Caco-2 (cell line): ENCODE data around the gene ZXDC. TPM values are rescaled to one million over a fixed set of nuclear protein-coding genes. Genes with fewer than 3 reads are reported as not detected.

Experiments used
- BruUV-seq: library from RNA; stranded (reverse); fragments of 400-500 nt; replicated peaks from 2 replicates; lab custom pipeline; 2021; lab: Mats Ljungman, UMichigan
- CTCF ChIA-PET: fragments of 300-600 bp; sonication (Branson Sonifier 250); formaldehyde crosslinking; loops from one replicate; lab custom pipeline; 2022; ENCODE audit warnings: antibody characterized with exemption; lab: Charles Lee
- POLR2A ChIA-PET: fragments of 300-600 bp; sonication (Branson Sonifier 250); formaldehyde crosslinking; loops from one replicate; lab custom pipeline; 2022; ENCODE audit warnings: antibody characterized with exemption; lab: Charles Lee
- DNase-seq, 2 experiments: peaks; one replicate each; pipeline versions ENCODE4 v3.0.0 to v3.0.0-alpha.2; 2020 to 2022
- H3K27me3 ChIP-seq: replicated peaks from 2 replicates; pipeline ENCODE4 v1.6.0; 2011; ENCODE audit warnings: low read length; ENCODE audit not compliant: control insufficient read depth, insufficient read depth
- H3K36me3 ChIP-seq: 2 replicates; pipeline ENCODE4 v1.5.1; 2011; ENCODE audit warnings: low read length; ENCODE audit not compliant: control insufficient read depth, insufficient read depth
- H3K4me1 ChIP-seq: fragments of 250-450 bp; sonication (Bioruptor Pico); 2 replicates; pipeline ENCODE4 v1.5.1; 2020; ENCODE audit warnings: mild to moderate bottlenecking
- H3K4me3 ChIP-seq: 2 replicates; pipeline ENCODE4 v1.5.1; 2011; ENCODE audit warnings: low read depth, mild to moderate bottlenecking, control low read depth, low read length
- H3K9me3 ChIP-seq: fragments of 250-450 bp; sonication (Bioruptor Pico); 2 replicates; pipeline ENCODE4 v1.5.1; 2020; ENCODE audit warnings: mild to moderate bottlenecking, moderate library complexity
- H3K27ac Mint-ChIP-seq: one replicate; pipeline ENCODE4 v1.8.0; 2022; ENCODE audit warnings: mixed read lengths; ENCODE audit not compliant: unreplicated experiment
- H3K27me3 Mint-ChIP-seq: one replicate; pipeline ENCODE4 v1.8.0; 2022; ENCODE audit warnings: mixed read lengths; ENCODE audit not compliant: insufficient read depth, unreplicated experiment
- H3K36me3 Mint-ChIP-seq: one replicate; pipeline ENCODE4 v1.8.0; 2022; ENCODE audit warnings: mild to moderate bottlenecking, mixed read lengths; ENCODE audit not compliant: insufficient read depth, unreplicated experiment
- H3K4me1 Mint-ChIP-seq: one replicate; pipeline ENCODE4 v1.8.0; 2022; ENCODE audit warnings: low read depth, mixed read lengths; ENCODE audit not compliant: unreplicated experiment
- H3K4me3 Mint-ChIP-seq: one replicate; pipeline ENCODE4 v1.8.0; 2022; ENCODE audit warnings: mild to moderate bottlenecking, moderate library complexity, mixed read lengths; ENCODE audit not compliant: unreplicated experiment
- H3K9me3 Mint-ChIP-seq: one replicate; pipeline ENCODE4 v1.8.0; 2022; ENCODE audit warnings: mixed read lengths; ENCODE audit not compliant: unreplicated experiment
- intact Hi-C: fragments of 100-400 bp; cut with micrococcal nuclease; formaldehyde crosslinking; loops from one replicate; pipeline ENCODE4 v1.10.0; 2022; ENCODE audit not compliant: unreplicated experiment
- total RNA-seq: library from RNA; stranded (reverse); gene quantifications from 2 replicates; pipeline ENCODE4 v1.2.3, GENCODE V29; 2022
- TF ChIP-seq, protein P1 (sequence below), 2 experiments: fragments of 200-600 bp in 1 of 2; IDR thresholded peaks; 1 replicate in 1 of 2; 2 replicates in 1 of 2; pipeline versions ENCODE4 v1.5.1 to v1.8.0; 2011 to 2022; ENCODE audit warnings: antibody characterized with exemption in 1 of 2, control low read depth in 1 of 2, inconsistent platforms in 1 of 2, low read depth in 1 of 2, low read length in 1 of 2, mild to moderate bottlenecking in 1 of 2, moderate library complexity in 1 of 2; ENCODE audit not compliant: insufficient read depth in 1 of 2, severe bottlenecking in 1 of 2, unreplicated experiment in 1 of 2

The ZXDC gene
- total RNA-seq, 1 experiment from 2014 or later, result 28.7 TPM

- Mint-ChIP-seq H3K27me3 (peaks cover 2% of the 10 kb centered on the region), H3K4me1 (no peaks in the 10 kb centered on the region), H3K27ac (no peak overlapping the region), H3K9me3 (no peaks in the 10 kb centered on the region), H3K4me3 (no peak overlapping the region), H3K36me3 (no peaks in the 10 kb centered on the region)
- no peaks in the 10 kb centered on the region for H3K27me3 ChIP-seq
- H3K4me3 ChIP-seq, result no peak overlapping the region
- H3K4me1 ChIP-seq, result peaks cover 7% of the 10 kb centered on the region; the same call in 1 of the 2 replicates
- CTCF ChIA-PET, result interaction anchor here (0.6 to 0.7 kb wide), 2 partner anchors 8 to 12 kb away, joined by 3 read pairs; no protein-coding TSS in a partner anchor
- intact Hi-C loops, result no loop called here
- no TSS peak for BruUV-seq
- no peaks in the 10 kb centered on the region for H3K9me3 ChIP-seq
- TF ChIP-seq, protein P1, sequence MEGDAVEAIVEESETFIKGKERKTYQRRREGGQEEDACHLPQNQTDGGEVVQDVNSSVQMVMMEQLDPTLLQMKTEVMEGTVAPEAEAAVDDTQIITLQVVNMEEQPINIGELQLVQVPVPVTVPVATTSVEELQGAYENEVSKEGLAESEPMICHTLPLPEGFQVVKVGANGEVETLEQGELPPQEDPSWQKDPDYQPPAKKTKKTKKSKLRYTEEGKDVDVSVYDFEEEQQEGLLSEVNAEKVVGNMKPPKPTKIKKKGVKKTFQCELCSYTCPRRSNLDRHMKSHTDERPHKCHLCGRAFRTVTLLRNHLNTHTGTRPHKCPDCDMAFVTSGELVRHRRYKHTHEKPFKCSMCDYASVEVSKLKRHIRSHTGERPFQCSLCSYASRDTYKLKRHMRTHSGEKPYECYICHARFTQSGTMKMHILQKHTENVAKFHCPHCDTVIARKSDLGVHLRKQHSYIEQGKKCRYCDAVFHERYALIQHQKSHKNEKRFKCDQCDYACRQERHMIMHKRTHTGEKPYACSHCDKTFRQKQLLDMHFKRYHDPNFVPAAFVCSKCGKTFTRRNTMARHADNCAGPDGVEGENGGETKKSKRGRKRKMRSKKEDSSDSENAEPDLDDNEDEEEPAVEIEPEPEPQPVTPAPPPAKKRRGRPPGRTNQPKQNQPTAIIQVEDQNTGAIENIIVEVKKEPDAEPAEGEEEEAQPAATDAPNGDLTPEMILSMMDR (IDR thresholded peaks at IDR 0.05; ENCODE audit: insufficient read depth in 1 of 2, low read depth in 1 of 2, low read length in 1 of 2, severe bottlenecking in 1 of 2, unreplicated experiment in 1 of 2), result no peak
- POLR2A ChIA-PET, result no interaction called here
- H3K36me3 ChIP-seq, result no peaks in the 10 kb centered on the region
- DNase-seq, result no peak
Measured at GRCh38 chr3:126510308-126510910, 34.7 kb upstream of the ZXDC start.

DNA sequence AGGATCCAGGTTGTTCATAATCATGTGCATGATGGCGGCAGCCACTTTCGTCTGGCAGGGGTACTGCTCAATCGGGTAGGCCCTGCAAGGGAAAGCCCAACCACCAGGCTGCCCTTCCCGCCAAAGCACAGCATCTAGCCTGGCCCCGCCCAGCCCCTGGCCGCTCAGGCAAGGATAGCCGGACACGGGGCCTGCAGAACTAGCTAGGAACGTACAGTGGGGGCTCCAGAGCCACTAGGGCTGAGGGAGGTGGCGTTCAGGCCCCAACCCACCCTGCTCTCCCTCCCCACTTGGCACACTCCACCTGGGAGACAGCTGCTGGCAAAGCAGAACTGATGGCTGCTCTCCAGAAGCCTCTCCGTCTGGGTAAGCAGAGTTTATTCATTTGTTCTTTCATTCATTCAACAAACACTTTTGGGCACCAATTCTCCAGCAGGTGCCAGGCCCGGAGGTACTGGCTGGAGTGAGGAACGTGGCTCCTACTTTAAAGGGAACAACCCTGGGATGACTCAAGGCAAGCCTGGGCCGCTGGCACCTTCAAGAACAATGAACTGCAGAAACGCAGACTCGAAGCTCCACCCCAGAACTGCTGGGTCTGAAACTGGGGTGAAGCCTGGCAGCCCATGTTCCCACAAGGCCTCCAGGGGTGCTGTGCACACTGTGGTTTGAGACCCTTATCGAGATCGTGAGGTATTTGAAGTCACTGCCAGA, 34.1 kb upstream of the ZXDC start:
- no peaks in the 10 kb centered on the region for H3K27me3 ChIP-seq
- DNase-seq, result no peak
- Mint-ChIP-seq H3K27me3 (peaks cover 5% of the 10 kb centered on the region), H3K36me3 (no peaks in the 10 kb centered on the region), H3K27ac (no peak overlapping the region), H3K4me3 (no peak overlapping the region), H3K9me3 (no peaks in the 10 kb centered on the region), H3K4me1 (no peaks in the 10 kb centered on the region)
- no TSS peak for BruUV-seq
- TF ChIP-seq, protein P1 (IDR thresholded peaks at IDR 0.05; ENCODE audit: insufficient read depth in 1 of 2, low read depth in 1 of 2, low read length in 1 of 2, severe bottlenecking in 1 of 2, unreplicated experiment in 1 of 2), result no peak
- H3K4me3 ChIP-seq, result no peak overlapping the region
- CTCF ChIA-PET, result interaction anchor here (0.6 to 0.7 kb wide), 2 partner anchors 9 to 11 kb away, joined by 3 read pairs; no protein-coding TSS in a partner anchor
- POLR2A ChIA-PET, result no interaction called here
- H3K9me3 ChIP-seq, result no peaks in the 10 kb centered on the region
- peaks cover 7% of the 10 kb centered on the region; the same call in 1 of the 2 replicates for H3K4me1 ChIP-seq
- intact Hi-C loops, result no loop called here
- H3K36me3 ChIP-seq, result no peaks in the 10 kb centered on the region

DNA sequence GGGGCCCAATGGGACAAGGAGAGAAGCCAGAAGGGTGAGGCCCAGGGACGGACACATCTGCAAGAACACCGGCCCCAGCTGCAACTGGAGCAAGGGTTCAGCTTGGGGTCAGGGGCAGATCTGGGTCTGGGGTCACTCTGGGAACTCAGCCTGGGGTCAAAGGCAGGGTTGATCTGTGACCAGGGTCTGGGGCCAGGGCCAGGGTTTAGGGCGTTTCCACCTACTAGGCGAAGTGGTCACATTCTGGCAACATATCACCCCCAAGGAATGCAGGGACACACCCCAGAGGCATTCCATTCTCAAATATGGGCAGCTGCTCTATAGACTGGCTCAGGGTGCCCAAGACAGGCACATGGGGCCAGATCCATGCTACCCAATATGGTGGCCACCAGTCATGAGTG, 32.9 kb upstream of the ZXDC start:
- BruUV-seq, result no TSS peak
- DNase-seq, result no peak
- ChIA-PET POLR2A (no interaction called here), CTCF (no interaction called here)
- Mint-ChIP-seq H3K27ac (no peak overlapping the region), H3K9me3 (no peaks in the 10 kb centered on the region), H3K4me1 (no peaks in the 10 kb centered on the region), H3K27me3 (peaks cover 5% of the 10 kb centered on the region), H3K36me3 (no peaks in the 10 kb centered on the region), H3K4me3 (no peak overlapping the region)
- no peaks in the 10 kb centered on the region for H3K36me3 ChIP-seq
- H3K27me3 ChIP-seq, result no peaks in the 10 kb centered on the region
- H3K9me3 ChIP-seq, result no peaks in the 10 kb centered on the region
- TF ChIP-seq, protein P1 (IDR thresholded peaks at IDR 0.05; ENCODE audit: insufficient read depth in 1 of 2, low read depth in 1 of 2, low read length in 1 of 2, severe bottlenecking in 1 of 2, unreplicated experiment in 1 of 2), result no peak
- no peak overlapping the region for H3K4me3 ChIP-seq
- intact Hi-C loops, result no loop called here
- peaks cover 7% of the 10 kb centered on the region; the same call in 1 of the 2 replicates for H3K4me1 ChIP-seq
